Activated CD8-positive, alpha-beta memory T cell treated with anti-CD3 and anti-CD28 coated beads for 24 hours (primary cell): Measurements from ENCODE around the gene ZNF688.
A peak's percentile ranks its signal among the peaks of the same experiment; 100 is the strongest.

Experiments
- DNase-seq: peaks from one replicate; pipeline ENCODE4 v3.0.0-alpha.2; 2020

ZNF688 gene

GRCh38 chr16:30585022-30585399 is 13.5 kb upstream of the ZNF688 start:
- no peak for DNase-seq

GRCh38 chr16:30582611-30583340 is 11.3 kb upstream of the ZNF688 start:
- no peak for DNase-seq

- no peak for DNase-seq
These were observed 9.9 kb upstream of the ZNF688 start for GRCh38 chr16:30581457-30581856.

- DNase-seq: no peak
These were observed 3.2 kb upstream of the ZNF688 start for GRCh38 chr16:30574678-30575077.

- DNase-seq: no peak
These were observed 674 bp downstream of the ZNF688 start for GRCh38 chr16:30570636-30571444.

GRCh38 chr16:30569746-30570635 is 1.5 kb downstream of the ZNF688 start:
- DNase-seq: no peak

GRCh38 chr16:30569281-30569680 is 2.2 kb downstream of the ZNF688 start:
- DNase-seq: no peak

- DNase-seq: no peak
These were observed 3.4 kb downstream of the ZNF688 start for GRCh38 chr16:30567991-30568638.

GRCh38 chr16:30567160-30567990 is 4.1 kb downstream of the ZNF688 start:
- peak; percentile 70 for DNase-seq

- DNase-seq: no peak
These were observed 5.0 kb downstream of the ZNF688 start for GRCh38 chr16:30566531-30566930.

GRCh38 chr16:30565984-30566383 is 5.5 kb downstream of the ZNF688 start:
- no peak for DNase-seq

- no peak for DNase-seq
These were observed 6.0 kb downstream of the ZNF688 start for GRCh38 chr16:30565526-30565925.

- no peak for DNase-seq
These were observed 9.5 kb downstream of the ZNF688 start for GRCh38 chr16:30562021-30562420.

- DNase-seq: peak; percentile 71
These were observed 10.3 kb downstream of the ZNF688 start for GRCh38 chr16:30561089-30561816.

GRCh38 chr16:30559690-30560089 is 11.8 kb downstream of the ZNF688 start:
- no peak for DNase-seq

GRCh38 chr16:30558789-30559377 is 12.6 kb downstream of the ZNF688 start:
- DNase-seq: no peak

- DNase-seq: peak; percentile 97
These were observed 13.3 kb downstream of the ZNF688 start, which contains the start of gene ZNF764 for GRCh38 chr16:30557957-30558788. ZNF764 (minus strand) TSS chr16:30558374; CDS start chr16:30558182, 192 bp downstream.

GRCh38 chr16:30557707-30557956 is 13.9 kb downstream of the ZNF688 start:
- DNase-seq: no peak

- DNase-seq: no peak
These were observed 15.4 kb downstream of the ZNF688 start for GRCh38 chr16:30556125-30556473.
